ENCODE results near the gene HLA-DRA. TPM values are rescaled to one million over a fixed set of nuclear protein-coding genes. Genes with fewer than 3 reads are reported as not detected.

The HLA-DRA gene
- total and polyA plus RNA-seq, 8 donors = 42.2 to 1,058 (median 68.3) TPM

- Histone ChIP-seq H3K27ac (no peak overlapping the region), H3K36me3 (no peaks in the 10 kb centered on the region), H3K4me3 (no peak overlapping the region), H3K4me1 (peaks cover 0 to 9% of the 10 kb centered on the region in 2 donors), H3K27me3 (no peaks in the 10 kb centered on the region), H3K9me3 (no peaks in the 10 kb centered on the region)
- TF ChIP-seq CTCF (IDR thresholded peaks at IDR 0.05) = no peak
- no peak for ATAC-seq
- intact Hi-C loops (cut with DNase I) = no loop called here
- DNase-seq = no peak
Observed at GRCh38 chr6:32475392-32476206, 35.9 kb downstream of the HLA-DRA start.

- Histone ChIP-seq H3K36me3 (no peaks in the 10 kb centered on the region), H3K27me3 (no peaks in the 10 kb centered on the region), H3K4me3 (no peak overlapping the region), H3K4me1 (no peaks in the 10 kb centered on the region), H3K27ac (no peak overlapping the region), H3K9me3 (no peaks in the 10 kb centered on the region)
- ATAC-seq (no peak), DNase-seq (peak in 1 of 4 donors; percentile 78)
- TF ChIP-seq CTCF (IDR thresholded peaks at IDR 0.05) = no peak
- intact Hi-C loops (cut with DNase I) = loop anchor here in 1 of 2 donors (10.0 kb wide), 1 partner anchor 51 kb away; the partner anchor contains the start of gene HLA-DRB5
Observed at GRCh38 chr6:32483968-32484613, 44.4 kb downstream of the HLA-DRA start.

GRCh38 chr6:32484614-32484998 is 44.9 kb downstream of the HLA-DRA start:
- no peak for ATAC-seq
- intact Hi-C loops (cut with DNase I) = loop anchor here in 1 of 2 donors (10.0 kb wide), 1 partner anchor 50 kb away; the partner anchor contains the start of gene HLA-DRB5
- Histone ChIP-seq H3K9me3 (no peaks in the 10 kb centered on the region), H3K27me3 (no peaks in the 10 kb centered on the region), H3K36me3 (no peaks in the 10 kb centered on the region), H3K4me3 (no peak overlapping the region), H3K4me1 (no peaks in the 10 kb centered on the region), H3K27ac (no peak overlapping the region)
- no peak for DNase-seq
- no peak for TF ChIP-seq CTCF (IDR thresholded peaks at IDR 0.05)

- no peak for TF ChIP-seq CTCF (IDR thresholded peaks at IDR 0.05)
- DNase-seq (no peak), ATAC-seq (peak; percentile 26)
- Histone ChIP-seq H3K4me3 (no peak overlapping the region), H3K4me1 (no peaks in the 10 kb centered on the region), H3K9me3 (no peaks in the 10 kb centered on the region), H3K27ac (no peak overlapping the region), H3K36me3 (no peaks in the 10 kb centered on the region), H3K27me3 (no peaks in the 10 kb centered on the region)
- intact Hi-C loops (cut with DNase I) = loop anchor here in 1 of 2 donors (10.0 kb wide), 1 partner anchor 47 kb away; the partner anchor contains the start of gene HLA-DRB5
Observed at GRCh38 chr6:32488083-32488482, 48.4 kb downstream of the HLA-DRA start.

GRCh38 chr6:32491700-32492099 is 52.0 kb downstream of the HLA-DRA start:
- Histone ChIP-seq H3K4me3 (no peak overlapping the region), H3K27me3 (no peaks in the 10 kb centered on the region), H3K9me3 (no peaks in the 10 kb centered on the region), H3K4me1 (no peaks in the 10 kb centered on the region), H3K27ac (no peak overlapping the region), H3K36me3 (no peaks in the 10 kb centered on the region)
- no peak for TF ChIP-seq CTCF (IDR thresholded peaks at IDR 0.05)
- DNase-seq (no peak), ATAC-seq (no peak)
- intact Hi-C loops (cut with DNase I) = no loop called here
